Measurements from ENCODE around the gene BLOC1S3. TPM values are rescaled to one million over a fixed set of nuclear protein-coding genes. Genes with fewer than 3 reads are reported as not detected.

Gene BLOC1S3
- total RNA-seq, 2 donors from 2014 or later: 6.1 to 7.0 TPM

- DNase-seq (no peak), ATAC-seq (no peak)
- intact Hi-C loops (cut with DNase I): loop anchor here in 1 of 2 donors (5.0 kb wide), 1 partner anchor 83 kb away; the partner anchor contains the start of gene PPP1R37
These were observed 2.9 kb upstream of the BLOC1S3 start for GRCh38 chr19:45175515-45176345.

DNA sequence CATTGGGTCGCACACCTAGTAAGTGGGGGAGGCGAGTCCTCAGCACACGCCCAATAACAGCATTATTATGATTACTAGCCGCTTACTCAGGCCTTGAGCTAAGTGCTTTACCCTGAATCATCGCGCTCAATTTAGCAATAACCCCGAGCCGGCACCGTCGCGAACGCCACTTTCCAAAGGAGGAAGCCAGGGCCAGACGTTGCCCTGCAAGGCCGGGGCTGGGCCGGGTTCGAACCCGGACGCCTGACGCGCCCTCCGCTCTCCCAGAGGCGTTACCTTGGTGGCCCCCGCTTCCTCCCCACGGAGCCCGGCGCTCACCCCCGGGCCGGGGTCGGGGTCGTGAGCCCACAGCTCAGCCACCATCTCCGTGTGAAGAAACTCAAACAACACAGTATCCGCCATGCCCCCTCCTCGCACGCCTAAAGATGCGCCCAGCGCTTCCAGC, 745 bp upstream of the BLOC1S3 start, which contains the start of gene TRAPPC6A:
TSS of gene TRAPPC6A (minus strand) at position 421 of the 445 bp plus-strand sequence. CDS start at position 402, 19 bp downstream.
- intact Hi-C loops (cut with DNase I): loop anchor here in 1 of 2 donors (5.0 kb wide), 1 partner anchor 86 kb away; the partner anchor contains the start of gene PPP1R37
- peak in 1 of 2 donors; percentile 5 for ATAC-seq
- no peak for DNase-seq

DNA sequence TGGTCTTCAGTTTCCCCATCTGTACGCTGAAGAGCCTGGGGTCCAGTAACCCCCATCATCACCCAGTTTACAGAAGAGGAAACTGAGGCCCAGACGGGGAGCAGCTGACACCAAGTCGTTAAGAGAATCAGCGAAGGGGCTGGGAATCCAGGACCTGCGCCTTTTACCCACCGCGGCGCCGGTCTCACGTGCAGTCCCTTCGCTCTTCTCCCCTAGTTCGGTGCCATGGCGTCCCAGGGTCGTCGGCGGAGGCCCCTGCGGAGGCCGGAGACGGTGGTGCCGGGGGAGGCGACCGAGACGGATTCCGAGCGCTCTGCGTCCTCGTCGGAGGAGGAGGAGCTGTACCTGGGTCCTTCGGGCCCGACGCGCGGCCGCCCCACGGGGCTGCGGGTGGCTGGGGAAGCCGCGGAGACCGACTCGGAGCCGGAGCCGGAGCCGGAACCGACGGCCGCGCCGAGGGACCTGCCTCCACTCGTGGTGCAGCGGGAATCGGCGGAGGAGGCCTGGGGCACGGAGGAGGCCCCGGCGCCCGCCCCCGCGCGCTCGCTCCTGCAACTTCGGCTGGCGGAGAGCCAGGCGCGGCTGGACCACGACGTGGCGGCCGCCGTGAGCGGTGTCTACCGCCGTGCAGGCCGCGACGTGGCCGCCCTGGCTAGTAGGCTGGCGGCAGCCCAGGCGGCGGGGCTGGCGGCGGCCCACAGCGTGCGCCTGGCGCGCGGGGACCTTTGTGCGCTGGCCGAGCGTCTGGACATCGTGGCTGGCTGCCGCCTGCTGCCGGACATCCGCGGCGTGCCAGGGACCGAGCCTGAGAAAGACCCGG, 698 bp downstream of the BLOC1S3 start:
- peak; percentile 62 for DNase-seq
- peak; percentile 0 to 3 for ATAC-seq
- intact Hi-C loops (cut with DNase I): loop anchor here in 1 of 2 donors (5.0 kb wide), 1 partner anchor 87 kb away; the partner anchor contains the start of gene PPP1R37

DNA sequence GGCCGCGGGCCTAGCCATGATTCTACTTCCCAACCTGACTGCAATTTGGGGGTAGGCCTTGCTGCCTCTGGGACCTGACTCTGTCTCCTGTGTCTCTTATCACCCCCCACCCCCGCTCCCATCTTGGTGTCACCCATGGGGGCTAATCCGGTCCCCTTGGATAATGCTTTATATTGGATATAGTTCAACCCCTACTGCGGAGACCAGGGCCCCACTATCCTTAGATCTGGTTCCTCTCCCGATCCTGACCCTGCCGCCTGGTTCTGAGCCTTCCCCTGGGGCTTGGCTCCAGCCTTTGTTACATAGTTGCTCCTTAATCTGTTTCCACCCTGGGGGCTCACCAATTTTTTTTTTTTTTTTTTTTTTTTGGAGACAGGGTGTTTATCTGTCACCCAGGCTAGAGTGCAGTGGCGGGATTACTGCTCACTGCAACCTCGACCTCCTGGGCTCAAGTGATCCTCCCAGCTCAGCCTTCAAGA, 1.3 kb downstream of the BLOC1S3 start:
- no peak for ATAC-seq
- intact Hi-C loops (cut with DNase I): loop anchor here in 1 of 2 donors (5.0 kb wide), 1 partner anchor 88 kb away; the partner anchor contains the start of gene PPP1R37
- no peak for DNase-seq

DNA sequence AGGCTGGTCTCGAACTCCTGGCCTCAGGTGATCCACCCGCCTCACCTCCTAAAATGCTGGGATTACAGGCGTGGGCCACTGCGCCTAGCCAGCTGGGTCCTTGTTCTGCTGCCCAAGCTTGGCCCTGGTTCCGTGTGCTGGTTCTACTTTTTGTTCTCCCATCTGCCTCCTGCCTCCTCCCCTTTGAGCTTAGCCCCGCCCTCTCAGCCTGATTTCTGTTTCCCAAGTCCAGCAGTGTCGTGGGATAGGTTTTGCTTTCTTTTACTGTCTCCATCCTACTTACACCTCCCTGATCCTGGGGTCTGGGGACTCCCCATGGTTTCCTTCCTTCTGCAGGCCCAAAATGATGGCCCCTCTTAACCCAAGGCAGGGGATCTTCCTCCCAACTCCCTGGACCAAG, 2.4 kb downstream of the BLOC1S3 start:
- ATAC-seq (no peak), DNase-seq (no peak)
- intact Hi-C loops (cut with DNase I): no loop called here

DNA sequence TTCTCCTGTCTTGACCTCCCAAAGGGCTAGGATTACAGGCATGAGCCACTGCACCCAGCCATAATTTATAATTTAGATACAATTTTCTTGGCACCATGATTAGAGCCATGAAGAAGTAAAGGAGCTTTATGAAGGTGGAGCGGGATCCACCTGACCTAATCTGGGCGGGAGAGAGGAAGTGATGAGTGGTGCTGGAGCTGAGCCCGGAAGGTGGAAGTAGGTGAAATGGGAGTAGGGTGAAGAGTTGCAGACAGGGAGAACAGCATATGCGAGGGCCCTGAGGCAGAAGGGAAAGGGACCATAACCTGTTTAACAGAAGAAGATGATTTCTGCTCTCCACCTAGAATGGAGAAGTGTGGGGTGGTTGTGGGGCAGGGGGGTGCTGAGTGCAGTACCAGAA, 4.2 kb downstream of the BLOC1S3 start:
- no peak for DNase-seq
- no peak for ATAC-seq
- intact Hi-C loops (cut with DNase I): no loop called here

DNA sequence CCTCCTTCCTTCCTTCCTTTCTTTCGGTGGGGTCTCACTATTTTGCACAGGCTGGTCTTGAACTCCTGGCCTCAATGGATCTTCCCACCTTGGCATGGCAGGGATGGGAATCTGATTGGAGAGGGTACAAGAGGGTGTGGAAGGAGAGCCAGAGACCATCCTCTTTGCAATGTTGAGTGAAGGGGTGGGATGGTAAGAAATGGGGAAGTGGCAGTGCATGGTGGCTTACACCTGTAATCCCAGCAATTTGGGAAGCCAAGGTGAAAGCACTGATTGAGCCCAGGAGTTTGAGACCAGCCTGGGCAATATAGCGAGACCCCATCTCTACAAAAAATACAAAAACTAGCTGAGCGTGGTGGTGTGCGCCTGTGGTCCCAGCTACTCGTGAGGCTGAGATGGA, 5.5 kb downstream of the BLOC1S3 start:
- intact Hi-C loops (cut with DNase I): no loop called here
- DNase-seq: no peak
- ATAC-seq: no peak

DNA sequence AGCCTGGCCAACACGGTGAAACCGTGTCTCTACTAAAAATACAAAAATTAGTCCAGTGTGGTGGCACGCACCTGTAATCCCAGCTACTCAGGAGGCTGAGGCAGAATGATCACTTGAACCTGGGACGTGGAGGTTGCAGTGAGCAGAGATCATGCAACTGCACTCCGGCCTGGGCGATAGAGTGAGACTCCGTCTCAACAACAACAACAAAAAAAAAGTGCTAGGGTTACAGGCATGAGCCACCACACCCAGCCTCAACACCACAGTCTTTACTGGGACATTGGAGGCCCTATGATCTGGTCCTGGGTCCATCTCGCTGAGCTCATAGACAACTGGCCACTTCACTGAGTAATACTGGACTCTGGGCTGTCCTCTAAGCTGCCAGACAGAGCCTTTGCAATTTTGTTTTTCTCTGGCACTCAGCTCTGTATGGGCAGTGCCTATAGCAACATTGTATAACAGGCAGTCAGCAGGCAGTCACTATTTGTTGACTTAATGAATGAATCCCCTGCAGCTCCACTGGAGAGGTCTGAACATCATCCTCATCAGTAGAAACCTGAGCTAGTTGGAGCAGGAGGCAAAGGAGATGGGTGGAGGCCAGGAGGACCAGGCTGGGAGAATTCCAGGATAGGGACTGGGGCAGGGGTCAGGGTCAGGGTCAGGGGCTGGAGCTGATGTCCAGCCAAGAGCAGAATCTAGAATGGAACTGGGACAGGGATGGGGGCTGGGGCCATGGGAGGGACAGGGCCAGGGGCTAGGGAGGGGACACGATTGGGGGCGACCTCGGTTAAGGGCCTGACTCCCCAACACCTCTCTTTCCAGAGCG, 8.1 kb downstream of the BLOC1S3 start:
- no peak for ATAC-seq
- no peak for DNase-seq
- intact Hi-C loops (cut with DNase I): no loop called here

DNA sequence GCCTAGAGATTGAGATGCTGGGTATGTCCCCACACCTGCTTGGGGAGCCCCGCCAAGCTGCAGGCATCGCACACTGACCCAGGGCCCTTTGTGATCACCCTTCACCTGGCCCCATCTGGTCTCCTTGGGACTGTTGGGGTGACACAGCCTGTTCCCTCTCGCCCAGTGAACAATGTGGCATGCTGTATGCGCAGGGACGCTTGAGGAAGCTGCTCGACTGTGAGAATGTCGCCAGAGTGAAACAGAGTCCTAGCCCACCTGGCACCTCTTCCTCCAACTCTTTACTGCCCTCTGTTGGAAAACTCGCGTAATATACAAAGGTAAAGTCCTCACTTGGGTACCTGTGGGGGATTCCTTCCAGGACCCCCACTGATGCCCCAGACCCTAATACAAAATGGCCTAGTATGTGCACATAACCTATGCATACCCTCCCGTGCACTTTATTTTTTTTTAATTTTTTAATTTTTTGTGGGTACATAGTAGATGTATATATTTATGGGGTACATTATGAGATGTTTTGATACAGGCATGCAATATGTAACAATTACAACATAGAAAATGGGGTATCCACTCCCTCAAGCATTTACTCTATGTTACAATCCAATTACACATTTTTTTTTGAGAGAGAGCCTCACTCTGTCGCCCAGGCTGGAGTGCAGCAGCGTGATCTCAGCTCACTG, 9.0 kb downstream of the BLOC1S3 start:
- DNase-seq (no peak), ATAC-seq (peak; percentile 30 to 38)
- intact Hi-C loops (cut with DNase I): no loop called here

- ATAC-seq: no peak
- intact Hi-C loops (cut with DNase I): no loop called here
- DNase-seq: no peak
These were observed 11.4 kb downstream of the BLOC1S3 start for GRCh38 chr19:45189971-45190370.

DNA sequence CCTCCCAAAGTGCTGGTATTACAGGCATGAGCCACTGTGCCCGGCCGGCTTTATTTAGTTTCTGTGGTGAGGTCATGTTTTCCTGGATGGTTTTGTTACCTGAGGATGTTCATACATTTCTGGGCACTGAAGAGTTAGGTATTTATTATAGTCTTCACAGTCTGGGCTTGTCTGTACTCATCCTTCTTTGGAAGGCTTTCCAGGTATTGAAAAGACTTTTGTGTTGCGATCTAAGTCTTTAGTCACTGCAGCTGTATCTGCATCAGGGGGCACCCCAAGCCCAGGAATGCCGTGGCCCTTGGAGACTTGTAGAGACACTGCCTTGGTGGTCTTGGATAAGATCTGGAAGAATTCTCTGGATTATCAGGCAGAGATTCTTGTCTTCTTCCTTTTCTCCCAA, 12.8 kb downstream of the BLOC1S3 start:
- DNase-seq (no peak), ATAC-seq (no peak)
- intact Hi-C loops (cut with DNase I): no loop called here

- ATAC-seq: no peak
- intact Hi-C loops (cut with DNase I): no loop called here
- DNase-seq: no peak
These were observed 17.2 kb downstream of the BLOC1S3 start for GRCh38 chr19:45195764-45196163.

- ATAC-seq: peak; percentile 29 to 65
- DNase-seq: peak; percentile 45
- intact Hi-C loops (cut with DNase I): no loop called here
These were observed 22.0 kb downstream of the BLOC1S3 start for GRCh38 chr19:45200568-45200967.

DNA sequence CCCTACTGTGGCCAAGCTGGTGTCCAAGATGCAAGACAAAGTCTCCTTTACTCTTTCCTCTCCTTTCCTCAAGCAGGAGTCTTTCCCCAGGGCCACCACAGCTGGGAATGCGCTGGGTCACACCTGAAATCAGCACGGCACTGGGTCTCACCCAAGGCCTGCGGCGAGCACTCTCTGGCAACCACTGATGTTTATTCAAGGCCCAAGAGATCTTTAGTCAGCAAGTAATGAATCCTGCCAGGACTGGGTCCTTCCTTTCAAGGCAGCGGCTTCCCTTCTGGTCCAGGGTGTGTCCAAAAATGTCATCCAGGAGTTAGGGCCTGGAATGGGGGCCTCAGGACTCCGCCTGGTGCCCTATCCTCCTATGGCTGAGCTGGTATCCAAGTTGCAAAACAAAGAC, 24.1 kb downstream of the BLOC1S3 start:
- intact Hi-C loops (cut with DNase I): no loop called here
- DNase-seq (no peak), ATAC-seq (no peak)

DNA sequence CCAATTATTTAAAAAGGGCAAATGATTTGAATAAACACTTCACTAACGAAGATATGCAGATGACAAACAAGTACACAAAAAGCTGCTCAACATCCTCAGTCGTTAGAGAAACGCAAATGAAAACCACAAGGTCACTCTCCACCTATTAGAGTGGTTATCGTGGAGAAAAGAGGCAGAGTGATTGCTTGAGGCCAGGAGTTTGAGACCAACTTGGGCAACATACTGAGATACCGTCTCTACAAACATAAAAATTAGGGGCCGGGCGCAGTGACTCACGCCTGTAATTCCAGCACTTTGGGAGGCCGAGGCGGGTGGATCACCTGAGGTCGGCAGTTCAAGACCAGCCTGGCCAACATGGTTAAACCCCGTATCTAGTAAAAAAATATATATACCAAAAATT, 27.2 kb downstream of the BLOC1S3 start:
- DNase-seq (no peak), ATAC-seq (no peak)
- intact Hi-C loops (cut with DNase I): no loop called here

DNA sequence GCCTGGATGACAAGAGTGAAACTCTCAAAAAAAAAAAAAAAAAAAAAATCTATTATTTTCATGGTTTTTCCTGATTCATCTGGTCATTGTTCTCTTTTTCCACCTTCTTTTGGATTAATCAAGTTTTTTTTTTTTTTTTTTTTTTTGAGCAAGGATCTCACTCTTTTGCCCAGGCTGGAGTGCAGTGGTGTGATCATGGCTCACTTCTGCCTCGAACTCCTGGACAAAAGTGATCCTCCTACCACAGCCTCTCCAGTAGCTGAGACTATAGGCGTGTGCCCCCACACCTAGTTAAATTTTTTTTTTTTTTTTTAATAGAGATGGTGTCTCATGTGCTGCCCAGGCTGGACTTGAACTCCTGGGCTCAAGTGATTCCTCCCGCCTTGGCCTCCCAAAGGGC, 27.7 kb downstream of the BLOC1S3 start:
- ATAC-seq: no peak
- no peak for DNase-seq
- intact Hi-C loops (cut with DNase I): no loop called here

GRCh38 chr19:45211751-45212381, 33.3 kb downstream of the BLOC1S3 start:
- ATAC-seq (peak; percentile 63 to 87), DNase-seq (peak; percentile 80)
- intact Hi-C loops (cut with DNase I): no loop called here

- ATAC-seq: no peak
- no peak for DNase-seq
- intact Hi-C loops (cut with DNase I): no loop called here
These were observed 34.4 kb downstream of the BLOC1S3 start for GRCh38 chr19:45213031-45213430.
